ENCODE measurements around the gene MYBPH.
A peak's percentile ranks its signal among the peaks of the same experiment; 100 is the strongest.

Gene MYBPH

GRCh38 chr1:203146042-203146369, 29.6 kb downstream of the MYBPH start:
- no peak for DNase-seq

- DNase-seq, result no peak
These were observed 30.1 kb downstream of the MYBPH start for GRCh38 chr1:203145321-203146041.

- no peak for DNase-seq
These were observed 31.0 kb downstream of the MYBPH start for GRCh38 chr1:203144661-203145060.

GRCh38 chr1:203143641-203144040, 32.0 kb downstream of the MYBPH start:
- DNase-seq, result no peak

- no peak for DNase-seq
These were observed 32.8 kb downstream of the MYBPH start for GRCh38 chr1:203142684-203143408.

- no peak for DNase-seq
These were observed 33.5 kb downstream of the MYBPH start for GRCh38 chr1:203142124-203142523.

- no peak for DNase-seq
These were observed 34.7 kb downstream of the MYBPH start for GRCh38 chr1:203140743-203141520.

- DNase-seq, result no peak
These were observed 35.6 kb downstream of the MYBPH start for GRCh38 chr1:203139976-203140475.

GRCh38 chr1:203138066-203138465, 37.6 kb downstream of the MYBPH start:
- DNase-seq, result no peak

GRCh38 chr1:203137324-203137723, 38.3 kb downstream of the MYBPH start:
- no peak for DNase-seq

GRCh38 chr1:203136409-203137042, 39.1 kb downstream of the MYBPH start:
- peak; percentile 58 to 76 for DNase-seq

GRCh38 chr1:203135636-203136305, 39.9 kb downstream of the MYBPH start:
- peak; percentile 37 to 47 for DNase-seq

GRCh38 chr1:203133970-203134725, 41.5 kb downstream of the MYBPH start:
- peak; percentile 80 to 88 for DNase-seq

- no peak for DNase-seq
These were observed 44.0 kb downstream of the MYBPH start for GRCh38 chr1:203131548-203132200.

GRCh38 chr1:203130358-203130985, 45.2 kb downstream of the MYBPH start:
- DNase-seq, result no peak

GRCh38 chr1:203129501-203130231, 46.0 kb downstream of the MYBPH start:
- DNase-seq, result no peak

- no peak for DNase-seq
These were observed 46.7 kb downstream of the MYBPH start for GRCh38 chr1:203128716-203129500.

GRCh38 chr1:203128431-203128715, 47.3 kb downstream of the MYBPH start:
- no peak for DNase-seq

Measured in NCI-H524 (cell line).